CD14-positive monocyte (primary cell): ENCODE results near the gene ATE1. TPM values are rescaled to one million over a fixed set of nuclear protein-coding genes. Genes with fewer than 3 reads are reported as not detected.

Experiments
- DNase-seq, 3 donors: peaks; one replicate each; pipeline ENCODE4 v3.0.0-alpha.2; 2011 to 2022
- H2AFZ ChIP-seq: 2 replicates; pipeline ENCODE4 v1.6.0; 2012; ENCODE audit warnings: mild to moderate bottlenecking, low read depth, low read length, inconsistent platforms; ENCODE audit not compliant: insufficient read depth, poor library complexity, severe bottlenecking
- H3K27ac ChIP-seq, 2 donors: 1 replicate in 1 of 2; 2 replicates in 1 of 2; pipeline ENCODE4 v1.5.1; 2012 to 2013; ENCODE audit warnings: low read length in 2 of 2, control low read depth in 1 of 2, inconsistent platforms in 1 of 2, low read depth in 1 of 2, mild to moderate bottlenecking in 1 of 2
- H3K27me3 ChIP-seq, 2 donors: one replicate each; pipeline versions ENCODE4 v1.6.0 to v1.6.1; 2011 to 2013; ENCODE audit warnings: low read length in 2 of 2; ENCODE audit not compliant: control insufficient read depth in 2 of 2, insufficient read depth in 2 of 2
- H3K36me3 ChIP-seq, 2 donors: replicated peaks in 1 of 2; 1 replicate in 1 of 2; 2 replicates in 1 of 2; pipeline versions ENCODE4 v1.5.1 to v1.6.1; 2012 to 2013; ENCODE audit warnings: low read length in 2 of 2, control low read depth in 1 of 2, inconsistent platforms in 1 of 2, mild to moderate bottlenecking in 1 of 2; ENCODE audit not compliant: insufficient read depth in 2 of 2, control insufficient read depth in 1 of 2
- H3K4me1 ChIP-seq, 2 donors: 1 replicate in 1 of 2; 2 replicates in 1 of 2; pipeline versions ENCODE4 v1.5.1 to v1.6.1; 2012 to 2013; ENCODE audit warnings: low read length in 2 of 2, control low read depth in 1 of 2, inconsistent platforms in 1 of 2, mild to moderate bottlenecking in 1 of 2, moderate library complexity in 1 of 2; ENCODE audit not compliant: insufficient read depth in 2 of 2, control insufficient read depth in 1 of 2
- H3K4me2 ChIP-seq: replicated peaks from 2 replicates; pipeline ENCODE3; 2012; ENCODE audit warnings: low read length, moderate library complexity, mild to moderate bottlenecking; ENCODE audit not compliant: poor library complexity, severe bottlenecking; ENCODE audit errors: extremely low read depth
- H3K4me3 ChIP-seq, 3 experiments: fragments of 200-600 bp in 1 of 3; sonication (generic) in 1 of 3; replicated peaks in 1 of 3; 1 replicate in 2 of 3; 2 replicates in 1 of 3; pipeline ENCODE4 v1.5.1; 2011 to 2013; ENCODE audit warnings: low read length in 3 of 3, mild to moderate bottlenecking in 3 of 3, control low read depth in 2 of 3, low read depth in 2 of 3, inconsistent platforms in 1 of 3, moderate library complexity in 1 of 3
- H3K79me2 ChIP-seq: 2 replicates; pipeline ENCODE4 v1.6.0; 2012; ENCODE audit warnings: mild to moderate bottlenecking, control low read depth, inconsistent platforms, low read length, moderate library complexity; ENCODE audit not compliant: insufficient read depth
- H3K9ac ChIP-seq: 2 replicates; pipeline ENCODE4 v1.6.0; 2017; ENCODE audit warnings: low read length, mild to moderate bottlenecking; ENCODE audit not compliant: insufficient read depth, poor library complexity, severe bottlenecking
- H3K9me3 ChIP-seq, 2 donors: replicated peaks in 1 of 2; 1 replicate in 1 of 2; 2 replicates in 1 of 2; pipeline versions ENCODE4 v1.5.1 to v1.6.1; 2012 to 2013; ENCODE audit warnings: low read length in 2 of 2, control low read depth in 1 of 2; ENCODE audit not compliant: control insufficient read depth in 1 of 2, insufficient read depth in 1 of 2
- H4K20me1 ChIP-seq: 2 replicates; pipeline ENCODE4 v1.6.0; 2012; ENCODE audit warnings: mild to moderate bottlenecking, low read length, control low read depth, moderate library complexity; ENCODE audit not compliant: insufficient read depth
- H3K27ac Mint-ChIP-seq, 7 donors: one replicate each; pipeline ENCODE4 v1.8.0; 2020; ENCODE audit warnings: mild to moderate bottlenecking in 7 of 7, mixed read lengths in 7 of 7, moderate library complexity in 6 of 7, inconsistent platforms in 2 of 7
- H3K27me3 Mint-ChIP-seq, 3 donors: one replicate each; pipeline ENCODE4 v1.8.0; 2021 to 2022; ENCODE audit warnings: low read depth in 3 of 3, mild to moderate bottlenecking in 3 of 3, mixed read lengths in 3 of 3, moderate library complexity in 3 of 3, inconsistent platforms in 1 of 3
- H3K36me3 Mint-ChIP-seq, 2 donors: one replicate each; pipeline ENCODE4 v1.8.0; 2020; ENCODE audit warnings: mixed read lengths in 2 of 2, inconsistent platforms in 1 of 2, mild to moderate bottlenecking in 1 of 2
- H3K4me1 Mint-ChIP-seq: one replicate; pipeline ENCODE4 v1.8.0; 2020; ENCODE audit warnings: mild to moderate bottlenecking, mixed read lengths
- H3K4me3 Mint-ChIP-seq, 2 donors: one replicate each; pipeline ENCODE4 v1.8.0; 2020; ENCODE audit warnings: mild to moderate bottlenecking in 2 of 2, mixed read lengths in 2 of 2, moderate library complexity in 1 of 2
- H3K9me3 Mint-ChIP-seq, 7 donors: one replicate each; pipeline ENCODE4 v1.8.0; 2020 to 2022; ENCODE audit warnings: mixed read lengths in 7 of 7, mild to moderate bottlenecking in 6 of 7, moderate library complexity in 6 of 7, inconsistent platforms in 2 of 7
- CTCF ChIP-seq: fragments of 200-600 bp; IDR thresholded peaks from one replicate; pipeline ENCODE4 v1.8.0; 2022; ENCODE audit warnings: antibody characterized with exemption, mild to moderate bottlenecking
- WGBS: methylation state at CpG from one replicate; pipeline ENCODE4 v1.1.5; 2013; ENCODE audit warnings: missing lambda C conversion rate; ENCODE audit not compliant: insufficient coverage; 5-methylcytosine and 5-hydroxymethylcytosine counted together
- intact Hi-C, 2 donors: fragments of 100-400 bp; cut with micrococcal nuclease; formaldehyde crosslinking; loops; one replicate each; pipeline versions ENCODE4 v1.15.0 to v1.15.1; 2023
- polyA plus RNA-seq, 3 donors: library from polyadenylated mRNA; depleted of rRNA in 1 of 3; unstranded in 2 of 3; stranded (reverse) in 1 of 3; fragments of 300-500 nt in 2 of 3; fragments of >200 nt in 1 of 3; fragmentation: Illumina TruSeq in 2 of 3; gene quantifications; 1 replicate in 2 of 3; 2 replicates in 1 of 3; pipeline ENCODE4 v1.2.3, GENCODE V29; 2012 to 2021

The ATE1 gene
- polyA plus RNA-seq, 3 donors: 9.2 to 19.5 (median 15.8) TPM

DNA sequence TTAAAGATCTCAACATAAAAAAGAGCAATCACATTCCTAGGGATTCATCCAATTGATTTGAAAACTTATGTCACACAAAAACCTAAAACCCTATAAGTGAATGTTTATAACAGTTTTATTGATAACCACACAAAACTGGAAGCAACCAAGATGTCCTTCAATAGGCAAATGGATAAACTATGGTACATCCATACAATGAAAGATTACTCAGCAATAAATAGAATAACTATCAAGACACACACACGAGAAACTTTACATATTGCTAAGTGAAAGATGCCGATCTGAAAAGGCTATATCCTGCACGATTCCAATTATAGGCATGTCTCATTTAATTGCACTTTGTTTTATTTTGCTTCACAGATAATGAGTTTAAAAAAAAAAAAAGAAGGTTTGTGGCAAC lies 83.3 kb downstream of the ATE1 start:
- Histone ChIP-seq H3K36me3 (peaks cover 0 to 10% of the 10 kb centered on the region in 2 donors), H3K79me2 (no peaks in the 10 kb centered on the region), H3K9ac (no peak overlapping the region), H3K27me3 (no peaks in the 10 kb centered on the region), H2AFZ (no peak overlapping the region), H4K20me1 (no peaks in the 10 kb centered on the region), H3K4me1 (no peaks in the 10 kb centered on the region), H3K9me3 (no peaks in the 10 kb centered on the region), H3K4me3 (no peak overlapping the region), H3K4me2 (no peak overlapping the region), H3K27ac (no peak overlapping the region)
- Mint-ChIP-seq H3K4me1 (no peaks in the 10 kb centered on the region), H3K36me3 (peaks cover 22 to 38% of the 10 kb centered on the region in 2 donors), H3K27me3 (no peaks in the 10 kb centered on the region), H3K4me3 (no peak overlapping the region), H3K9me3 (peaks cover 0 to 10% (median 3%) of the 10 kb centered on the region in 7 donors), H3K27ac (no peak overlapping the region)
- DNase-seq: no peak
- no peak for TF ChIP-seq CTCF
- intact Hi-C loops: no loop called here
- no CpG with 5 or more reads among the region's 3 CpGs for WGBS

- Mint-ChIP-seq H3K27me3 (no peaks in the 10 kb centered on the region), H3K9me3 (peaks cover 0 to 10% (median 0%) of the 10 kb centered on the region in 7 donors), H3K4me3 (no peak overlapping the region), H3K36me3 (peaks cover 23 to 26% of the 10 kb centered on the region in 2 donors), H3K27ac (no peak overlapping the region), H3K4me1 (peaks cover 3% of the 10 kb centered on the region)
- no peaks in the 10 kb centered on the region for H3K27me3 ChIP-seq
- no peak overlapping the region for H3K27ac ChIP-seq
- H3K4me1 ChIP-seq: no peaks in the 10 kb centered on the region
- H3K4me3 ChIP-seq: no peak overlapping the region
- no peaks in the 10 kb centered on the region for H3K79me2 ChIP-seq
- no peak for DNase-seq
- H3K9ac ChIP-seq: no peak overlapping the region
- no peaks in the 10 kb centered on the region for H3K9me3 ChIP-seq
- peaks cover 0 to 4% of the 10 kb centered on the region in 2 donors for H3K36me3 ChIP-seq
- no CpG with 5 or more reads among the region's 2 CpGs for WGBS
- H3K4me2 ChIP-seq: no peak overlapping the region
- no peaks in the 10 kb centered on the region for H4K20me1 ChIP-seq
- no peak overlapping the region for H2AFZ ChIP-seq
- no peak for TF ChIP-seq CTCF
- intact Hi-C loops: no loop called here
Measured at GRCh38 chr10:121843379-121843778, 84.5 kb downstream of the ATE1 start.
